ENCODE measurements around the gene FLOT1. TPM values are rescaled to one million over a fixed set of nuclear protein-coding genes. Genes with fewer than 3 reads are reported as not detected.

FLOT1 gene
- total and polyA plus RNA-seq, 2 donors from 2014 or later, result 227 to 317 TPM

DNA sequence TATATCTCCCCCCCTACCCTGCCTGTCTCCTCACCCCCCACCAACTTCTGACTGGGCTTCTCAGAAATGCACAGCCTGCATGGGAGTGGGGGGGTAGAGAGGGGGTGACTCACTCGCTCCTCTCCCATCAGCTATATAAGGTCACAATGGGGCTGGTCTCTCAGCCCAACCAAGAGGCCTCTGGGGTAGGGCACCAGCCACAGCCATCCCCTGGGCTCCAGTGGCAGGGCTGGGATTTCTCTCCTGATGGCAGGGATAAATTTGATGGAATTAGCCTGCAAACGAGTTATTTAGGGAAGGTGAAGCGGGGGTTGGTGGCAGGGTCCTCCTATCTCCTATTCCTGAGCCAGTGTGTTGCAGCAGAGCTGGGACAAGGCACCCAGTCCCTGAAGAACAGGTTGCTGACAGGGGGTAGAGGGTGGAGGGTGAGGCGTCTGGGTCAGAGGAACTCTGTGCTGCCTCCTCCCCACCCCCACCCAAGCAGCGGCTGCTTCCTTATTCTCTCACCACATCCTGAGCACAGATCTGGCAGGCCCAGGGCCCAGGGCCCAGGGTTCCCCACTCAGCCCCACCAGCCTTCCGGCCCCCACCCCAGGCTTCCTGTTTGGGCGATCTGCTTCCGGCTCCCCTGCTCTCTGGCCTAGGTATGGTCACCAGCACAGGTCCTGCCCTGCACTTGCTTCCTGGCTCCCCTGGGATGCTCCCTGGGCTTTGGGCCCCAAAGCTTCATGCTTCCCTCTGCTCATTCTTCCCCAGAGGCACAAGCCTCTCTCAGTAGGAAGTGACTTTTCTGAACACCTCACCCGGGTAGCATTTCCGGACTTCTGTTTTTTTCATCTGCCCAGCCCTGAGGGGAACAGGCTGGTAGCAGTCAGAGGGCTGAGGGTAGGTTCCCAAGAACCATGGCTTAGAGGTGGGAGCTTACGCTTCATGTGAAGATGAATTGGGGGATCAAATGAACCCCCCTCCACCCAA lies 60.1 kb downstream of the FLOT1 start:
- TF ChIP-seq, protein P1, sequence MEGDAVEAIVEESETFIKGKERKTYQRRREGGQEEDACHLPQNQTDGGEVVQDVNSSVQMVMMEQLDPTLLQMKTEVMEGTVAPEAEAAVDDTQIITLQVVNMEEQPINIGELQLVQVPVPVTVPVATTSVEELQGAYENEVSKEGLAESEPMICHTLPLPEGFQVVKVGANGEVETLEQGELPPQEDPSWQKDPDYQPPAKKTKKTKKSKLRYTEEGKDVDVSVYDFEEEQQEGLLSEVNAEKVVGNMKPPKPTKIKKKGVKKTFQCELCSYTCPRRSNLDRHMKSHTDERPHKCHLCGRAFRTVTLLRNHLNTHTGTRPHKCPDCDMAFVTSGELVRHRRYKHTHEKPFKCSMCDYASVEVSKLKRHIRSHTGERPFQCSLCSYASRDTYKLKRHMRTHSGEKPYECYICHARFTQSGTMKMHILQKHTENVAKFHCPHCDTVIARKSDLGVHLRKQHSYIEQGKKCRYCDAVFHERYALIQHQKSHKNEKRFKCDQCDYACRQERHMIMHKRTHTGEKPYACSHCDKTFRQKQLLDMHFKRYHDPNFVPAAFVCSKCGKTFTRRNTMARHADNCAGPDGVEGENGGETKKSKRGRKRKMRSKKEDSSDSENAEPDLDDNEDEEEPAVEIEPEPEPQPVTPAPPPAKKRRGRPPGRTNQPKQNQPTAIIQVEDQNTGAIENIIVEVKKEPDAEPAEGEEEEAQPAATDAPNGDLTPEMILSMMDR (IDR thresholded peaks at IDR 0.05; ENCODE audit: borderline replicate concordance, extremely low read depth, insufficient read depth), result no peak
- H3K27ac ChIP-seq (ENCODE audit: low read depth in 2 of 2, low read length in 2 of 2), result peak overlapping the region; percentile 79 to 98
- H3K4me3 ChIP-seq (ENCODE audit: low read length in 3 of 3), result peak overlapping the region; percentile 41 to 77 (median 67)
- FAIRE-seq (no peak), DNase-seq (peak in 4 of 5 donors; percentile 42 to 94 (median 59))
- no peaks in the 10 kb centered on the region for H3K36me3 ChIP-seq (ENCODE audit: control insufficient read depth in 2 of 3, insufficient read depth in 3 of 3, low read length in 3 of 3)
- H3K9me3 ChIP-seq (ENCODE audit: control insufficient read depth in 2 of 3, insufficient read depth in 1 of 3, low read length in 3 of 3), result no peaks in the 10 kb centered on the region
- H3K27me3 ChIP-seq (ENCODE audit: control insufficient read depth, insufficient read depth, low read length), result no peaks in the 10 kb centered on the region
- H3K9ac ChIP-seq (ENCODE audit: low read length in 3 of 3), result peak overlapping the region; percentile 1 to 80 (median 10)
- H3K4me1 ChIP-seq (ENCODE audit: control insufficient read depth in 2 of 3, insufficient read depth in 2 of 3, low read depth in 1 of 3, low read length in 3 of 3), result peaks cover 0 to 19% (median 7%) of the 10 kb centered on the region in 3 donors
- intact Hi-C loops (cut with DNase I), result loop anchor here (5.0 kb wide), 1 partner anchor 40 kb away; the partner anchor contains the start of gene TUBB

DNA sequence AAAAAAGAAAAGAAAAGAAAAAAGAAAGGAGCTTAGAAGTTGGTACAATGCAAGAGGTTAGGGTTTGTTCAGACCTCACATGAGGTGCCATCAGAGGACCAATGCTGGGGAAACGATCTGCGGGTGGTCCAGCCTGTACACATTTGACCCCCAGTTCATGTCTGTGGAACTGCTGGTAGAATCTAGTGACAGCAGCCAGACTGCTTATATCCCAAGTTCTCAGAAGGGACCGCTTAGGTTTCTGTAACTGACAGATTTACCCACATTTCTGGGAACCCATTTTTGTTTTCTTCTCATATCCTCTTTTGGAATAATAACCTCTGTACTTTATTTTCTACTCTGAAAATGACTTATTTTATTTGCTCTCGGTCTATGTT lies 60.7 kb downstream of the FLOT1 start:
- TF ChIP-seq, protein P1 (IDR thresholded peaks at IDR 0.05; ENCODE audit: borderline replicate concordance, extremely low read depth, insufficient read depth), result no peak
- Histone ChIP-seq H3K27ac (ENCODE audit: low read depth in 2 of 2, low read length in 2 of 2) (peak overlapping the region; percentile 79 to 98), H3K9me3 (ENCODE audit: control insufficient read depth in 2 of 3, insufficient read depth in 1 of 3, low read length in 3 of 3) (no peaks in the 10 kb centered on the region), H3K4me1 (ENCODE audit: control insufficient read depth in 2 of 3, insufficient read depth in 2 of 3, low read depth in 1 of 3, low read length in 3 of 3) (peaks cover 0 to 19% (median 7%) of the 10 kb centered on the region in 3 donors), H3K4me3 (ENCODE audit: low read length in 3 of 3) (peak overlapping the region in 2 of 3 donors; percentile 43 to 77), H3K27me3 (ENCODE audit: control insufficient read depth, insufficient read depth, low read length) (no peaks in the 10 kb centered on the region), H3K36me3 (ENCODE audit: control insufficient read depth in 2 of 3, insufficient read depth in 3 of 3, low read length in 3 of 3) (peaks cover 0 to 5% (median 3%) of the 10 kb centered on the region in 3 donors), H3K9ac (ENCODE audit: low read length in 3 of 3) (peak overlapping the region in 1 of 3 donors; percentile 80)
- FAIRE-seq, result no peak
- DNase-seq, result peak in 1 of 5 donors; percentile 18
- intact Hi-C loops (cut with DNase I), result loop anchor here (5.0 kb wide), 1 partner anchor 41 kb away; the partner anchor contains the start of gene TUBB

DNA sequence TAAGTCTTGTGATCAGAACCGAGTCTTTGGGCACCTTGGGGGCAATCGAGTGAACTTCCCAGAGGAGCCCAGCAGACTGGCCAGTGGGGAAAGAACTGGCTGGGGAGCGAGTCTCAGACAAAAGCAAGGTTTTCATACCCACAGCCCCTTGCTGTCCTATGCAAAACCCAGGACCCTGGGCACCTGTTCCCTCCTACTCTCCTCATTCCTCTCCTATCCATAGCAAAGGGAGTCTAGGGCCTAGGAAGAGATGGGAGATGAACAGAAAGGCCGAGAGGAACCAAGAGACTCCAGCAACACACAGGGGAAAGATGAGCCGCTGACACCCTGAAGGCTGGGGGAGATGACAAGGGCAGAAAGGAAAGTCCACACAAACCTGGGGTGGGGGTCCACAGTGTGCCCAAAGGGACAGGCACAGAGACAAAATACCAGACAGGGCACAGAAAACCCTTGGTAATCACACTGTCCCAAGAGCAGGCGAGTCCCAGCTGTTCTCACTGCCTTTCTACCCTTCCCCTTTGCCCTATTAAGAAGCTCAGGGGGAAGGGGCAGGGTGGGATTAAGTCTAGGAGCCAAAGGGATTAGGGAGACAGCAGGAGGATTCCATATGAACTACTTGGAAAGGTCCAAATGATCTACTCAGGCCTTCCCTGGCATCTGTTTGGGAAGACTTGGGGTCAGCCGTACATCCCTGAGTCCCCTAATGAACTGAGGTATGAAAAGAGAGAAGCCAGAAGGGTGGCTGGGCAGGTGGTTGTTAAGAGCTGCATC lies 62.5 kb downstream of the FLOT1 start:
- TF ChIP-seq, protein P1 (IDR thresholded peaks at IDR 0.05; ENCODE audit: borderline replicate concordance, extremely low read depth, insufficient read depth), result no peak
- Histone ChIP-seq H3K27me3 (ENCODE audit: control insufficient read depth, insufficient read depth, low read length) (no peaks in the 10 kb centered on the region), H3K9me3 (ENCODE audit: control insufficient read depth in 2 of 3, insufficient read depth in 1 of 3, low read length in 3 of 3) (no peaks in the 10 kb centered on the region), H3K27ac (ENCODE audit: low read depth in 2 of 2, low read length in 2 of 2) (peak overlapping the region in 1 of 2 donors; percentile 24), H3K36me3 (ENCODE audit: control insufficient read depth in 2 of 3, insufficient read depth in 3 of 3, low read length in 3 of 3) (peaks cover 0 to 6% (median 5%) of the 10 kb centered on the region in 3 donors), H3K9ac (ENCODE audit: low read length in 3 of 3) (peak overlapping the region in 1 of 3 donors; percentile 22), H3K4me1 (ENCODE audit: control insufficient read depth in 2 of 3, insufficient read depth in 2 of 3, low read depth in 1 of 3, low read length in 3 of 3) (peaks cover 0 to 15% (median 7%) of the 10 kb centered on the region in 3 donors), H3K4me3 (ENCODE audit: low read length in 3 of 3) (peak overlapping the region in 1 of 3 donors; percentile 17)
- FAIRE-seq, result no peak
- peak in 1 of 5 donors; percentile 35 for DNase-seq
- intact Hi-C loops (cut with DNase I), result loop anchor here (5.0 kb wide), 2 partner anchors 42 to 52 kb away; partner anchors contain the start of gene TUBB

Data from kidney (tissue), 14 donors.